Body of pancreas (tissue), 4 donors: ENCODE measurements around the gene GMPR2.

ENCODE experiments used
- CTCF ChIP-seq, 7 experiments: fragments of 450-650 bp in 4 of 7; fragments of 200-600 bp in 3 of 7; sonication (generic) in 3 of 7; IDR thresholded peaks; one replicate each; pipeline ENCODE4 v1.5.1; 2016 to 2019; ENCODE audit warnings: antibody characterized with exemption in 7 of 7
- POLR2A ChIP-seq, 3 donors: fragments of 450-650 bp; IDR thresholded peaks; one replicate each; pipeline ENCODE4 v1.6.1; 2016; ENCODE audit warnings: antibody characterized with exemption in 3 of 3, mild to moderate bottlenecking in 2 of 3

GRCh38 chr14:24206260-24207103, 26.2 kb upstream of the GMPR2 start:
- no peak for TF ChIP-seq CTCF (IDR thresholded peaks at IDR 0.05)
- TF ChIP-seq POLR2A (IDR thresholded peaks at IDR 0.05), result no peak
